Limb (tissue), 2 donors: ENCODE measurements around the gene SUN5.
"Not testable (repeated sequence)": the region's sequence is repeated elsewhere in the genome, so short reads cannot be mapped to it uniquely, and the experiment has no call there.

Source experiments
- DNase-seq, 2 donors: peaks; one replicate each; pipeline ENCODE4 v3.0.0-alpha.2; 2016; ENCODE audit errors: extremely low spot score in 2 of 2

The SUN5 gene

GRCh38 chr20:32965581-32966373 lies 38.5 kb downstream of the SUN5 start:
- peak in 1 of 2 donors; percentile 17 for DNase-seq

- no peak for DNase-seq
Observed at GRCh38 chr20:32965115-32965514, 39.1 kb downstream of the SUN5 start.

- DNase-seq, result no peak
Observed at GRCh38 chr20:32964575-32964974, 39.7 kb downstream of the SUN5 start.

- peak in 1 of 2 donors; percentile 13 for DNase-seq
Observed at GRCh38 chr20:32963176-32963575, 41.1 kb downstream of the SUN5 start.

GRCh38 chr20:32962646-32963045 lies 41.6 kb downstream of the SUN5 start:
- not testable (repeated sequence) for DNase-seq

GRCh38 chr20:32962053-32962452 lies 42.2 kb downstream of the SUN5 start:
- DNase-seq, result no peak

- no peak for DNase-seq
Observed at GRCh38 chr20:32960849-32961731, 43.1 kb downstream of the SUN5 start.

GRCh38 chr20:32960222-32960518 lies 44.1 kb downstream of the SUN5 start:
- no peak for DNase-seq

GRCh38 chr20:32959351-32960221 lies 44.6 kb downstream of the SUN5 start:
- no peak for DNase-seq

GRCh38 chr20:32958574-32958973 lies 45.7 kb downstream of the SUN5 start:
- DNase-seq, result no peak

GRCh38 chr20:32957459-32957858 lies 46.8 kb downstream of the SUN5 start:
- no peak for DNase-seq

GRCh38 chr20:32950539-32950938 lies 53.7 kb downstream of the SUN5 start:
- not testable (repeated sequence) for DNase-seq

- no peak for DNase-seq
Observed at GRCh38 chr20:32946629-32947028, 57.6 kb downstream of the SUN5 start.

GRCh38 chr20:32945710-32946221 lies 58.5 kb downstream of the SUN5 start:
- no peak for DNase-seq

- no peak for DNase-seq
Observed at GRCh38 chr20:32943490-32944052, 60.7 kb downstream of the SUN5 start.

GRCh38 chr20:32941155-32941885 lies 62.9 kb downstream of the SUN5 start:
- DNase-seq, result no peak

- no peak for DNase-seq
Observed at GRCh38 chr20:32934580-32934979, 69.7 kb downstream of the SUN5 start.
